Activated CD8-positive, alpha-beta memory T cell treated with anti-CD3 and anti-CD28 coated beads, Interleukin-2, amount 50 U/mL, for 24 hours (primary cell): ENCODE data around the gene TEX261.
A peak's percentile ranks its signal among the peaks of the same experiment; 100 is the strongest.

Experiments
- DNase-seq: peaks from one replicate; pipeline ENCODE4 v3.0.0-alpha.2; 2020; ENCODE audit errors: extremely low read depth

TEX261 gene

DNA sequence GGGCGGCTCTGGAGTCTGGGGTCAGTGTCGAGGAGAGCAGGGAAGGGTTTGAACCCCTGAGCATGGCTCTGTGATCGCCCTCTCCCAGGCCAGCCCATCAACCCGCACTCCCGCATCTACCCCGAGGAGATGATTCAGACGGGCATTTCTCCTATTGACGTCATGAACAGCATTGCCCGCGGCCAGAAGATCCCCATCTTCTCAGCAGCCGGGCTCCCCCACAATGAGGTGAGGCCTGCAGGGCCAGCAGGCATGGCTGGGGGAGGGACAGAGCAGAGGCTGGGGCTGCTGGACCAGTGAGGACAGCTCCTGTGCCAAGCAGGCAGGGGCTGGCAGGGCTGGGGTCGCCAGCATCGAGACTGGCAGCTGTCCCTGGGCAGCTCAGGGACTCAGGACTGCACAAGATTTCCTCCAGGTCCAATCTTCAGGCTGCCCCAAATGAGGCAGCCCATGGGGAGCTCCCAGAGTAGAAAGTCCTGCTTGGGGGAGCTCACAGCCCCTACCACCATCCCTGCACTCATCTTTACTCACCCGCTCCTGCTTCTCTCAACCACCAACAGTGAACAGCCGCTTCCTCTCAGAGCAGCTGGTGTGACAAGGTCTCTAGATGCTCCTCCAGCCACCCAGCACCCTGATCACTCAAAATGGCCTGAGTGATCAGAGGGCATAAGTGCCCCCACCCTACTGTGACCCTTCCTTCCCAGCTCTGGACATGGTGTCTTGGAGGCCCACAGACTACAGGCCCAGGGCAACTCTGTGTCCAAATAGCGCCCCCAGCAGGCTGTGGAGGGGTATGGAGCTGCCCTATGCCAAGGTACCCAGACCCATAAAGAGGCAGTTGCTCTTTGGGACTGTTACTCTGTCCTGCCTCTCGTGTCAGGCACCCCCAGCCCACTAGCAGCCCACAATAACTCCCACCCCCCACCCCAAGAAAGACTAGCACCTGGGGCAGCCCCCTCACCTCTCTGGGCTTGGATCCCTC lies 34.5 kb downstream of the TEX261 start:
- no peak for DNase-seq

DNA sequence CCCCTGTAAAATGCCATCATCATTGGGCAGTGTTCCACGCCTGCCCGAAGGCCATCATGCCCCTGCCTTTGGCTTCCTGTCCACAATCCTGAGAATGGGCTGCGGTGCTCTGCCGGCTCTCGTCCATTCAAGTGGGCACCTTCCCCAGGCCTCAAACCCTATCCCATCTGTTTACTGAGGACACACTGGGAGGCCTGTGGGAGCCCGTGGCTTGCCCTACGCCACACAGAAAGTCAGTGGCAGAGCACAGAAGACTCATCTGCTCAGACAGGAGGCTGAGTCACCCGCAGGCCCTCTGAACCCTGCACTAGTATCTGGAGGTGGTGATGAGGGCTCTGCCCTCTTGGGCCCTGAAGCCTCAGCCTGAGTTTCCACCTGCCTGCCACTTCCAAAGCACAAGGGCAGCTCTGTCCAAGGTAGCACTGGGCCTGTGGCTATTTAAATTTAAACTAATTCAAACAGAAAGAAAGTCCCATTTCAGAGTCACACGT lies 35.4 kb downstream of the TEX261 start:
- DNase-seq: no peak

DNA sequence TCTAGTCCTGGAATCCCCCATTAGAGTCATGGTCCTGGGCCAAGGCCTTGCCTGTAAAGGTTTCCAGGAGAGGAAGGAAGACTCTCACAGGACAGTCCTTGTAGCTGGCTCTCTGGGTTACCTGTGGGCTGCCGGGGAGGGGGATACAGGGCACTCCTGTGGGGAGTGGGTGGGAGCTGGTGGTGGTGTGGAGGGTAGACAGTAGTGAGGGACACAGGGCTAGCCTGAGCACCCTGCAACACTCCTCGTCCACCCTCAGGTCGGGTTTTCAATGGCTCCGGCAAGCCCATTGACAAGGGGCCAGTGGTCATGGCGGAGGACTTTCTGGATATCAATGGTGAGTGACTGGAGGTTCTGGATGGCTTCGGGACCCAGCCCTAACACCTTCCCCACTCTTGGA lies 35.9 kb downstream of the TEX261 start:
- DNase-seq: no peak

DNA sequence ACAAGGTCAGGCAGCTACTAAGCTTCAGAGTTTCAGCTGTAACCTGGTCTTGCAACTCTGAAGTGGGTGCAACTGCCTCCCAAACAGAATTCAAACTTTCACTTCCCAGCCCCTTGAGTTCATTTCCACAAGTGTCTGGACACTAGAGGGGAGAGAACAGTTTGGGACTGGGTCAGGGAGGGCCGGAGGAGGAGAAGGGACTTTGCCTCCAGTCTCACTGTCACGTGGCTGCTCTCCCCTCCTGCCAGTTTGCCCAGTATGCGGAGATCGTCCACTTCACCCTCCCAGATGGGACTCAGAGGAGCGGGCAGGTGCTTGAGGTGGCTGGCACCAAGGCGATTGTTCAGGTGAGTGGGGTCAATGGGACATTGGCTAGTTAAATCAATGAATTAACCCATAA lies 36.9 kb downstream of the TEX261 start:
- no peak for DNase-seq

DNA sequence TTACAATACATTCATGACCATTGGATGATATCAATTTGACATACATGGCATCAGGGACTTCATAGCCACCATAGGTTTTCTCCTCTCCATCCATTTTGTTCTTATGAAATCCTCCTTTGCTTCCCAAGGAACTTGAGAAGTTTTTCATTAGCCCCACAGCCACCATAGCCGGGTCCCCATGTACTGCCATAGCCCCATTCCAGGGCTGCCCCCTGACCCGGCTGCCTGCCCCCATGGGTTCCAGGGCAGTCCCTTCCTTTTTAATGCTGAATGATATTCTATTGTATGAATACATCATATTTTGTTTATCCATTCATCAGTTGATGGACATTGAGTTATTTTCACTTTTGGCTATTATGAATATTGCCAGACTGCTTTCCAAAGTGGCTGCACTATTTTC lies 38.5 kb downstream of the TEX261 start:
- no peak for DNase-seq

DNA sequence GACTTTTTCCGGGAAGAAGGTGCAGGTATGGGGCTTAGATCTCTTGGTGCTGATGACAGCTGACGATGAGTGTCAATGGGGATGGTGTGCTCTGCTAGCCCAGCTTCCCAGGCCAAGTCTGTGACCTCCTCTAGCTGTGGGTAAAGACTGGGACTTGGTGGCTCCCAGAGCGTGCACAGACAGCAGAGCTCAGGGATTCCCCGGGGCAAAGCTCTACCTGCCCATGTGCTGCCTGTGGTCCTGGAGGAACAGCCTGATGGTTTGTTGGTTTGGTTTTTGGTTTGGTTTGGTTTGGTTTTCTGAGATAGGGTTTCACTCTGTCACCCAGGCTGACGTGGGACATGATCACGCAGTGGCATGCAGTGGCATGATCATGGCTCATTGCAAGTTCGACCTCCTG lies 39.8 kb downstream of the TEX261 start:
- no peak for DNase-seq

DNA sequence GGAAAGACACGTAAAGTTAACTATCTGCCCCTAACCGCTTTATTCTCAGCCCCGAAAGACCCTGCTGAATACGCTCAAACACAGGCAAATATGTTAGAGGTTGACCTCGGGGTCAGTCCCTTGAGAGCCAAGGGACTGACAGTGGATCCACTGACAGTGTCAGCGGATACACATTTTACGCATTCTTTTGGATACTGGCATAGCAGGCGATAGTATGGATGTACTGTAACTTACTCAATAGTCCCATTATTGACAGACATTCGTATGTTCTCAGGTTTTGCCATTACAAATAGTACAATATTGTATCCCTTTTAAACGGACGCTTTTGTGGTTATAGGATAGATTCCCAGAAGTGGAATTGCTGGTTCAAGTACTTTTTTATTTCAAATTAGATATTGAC lies 45.6 kb downstream of the TEX261 start:
- no peak for DNase-seq

DNA sequence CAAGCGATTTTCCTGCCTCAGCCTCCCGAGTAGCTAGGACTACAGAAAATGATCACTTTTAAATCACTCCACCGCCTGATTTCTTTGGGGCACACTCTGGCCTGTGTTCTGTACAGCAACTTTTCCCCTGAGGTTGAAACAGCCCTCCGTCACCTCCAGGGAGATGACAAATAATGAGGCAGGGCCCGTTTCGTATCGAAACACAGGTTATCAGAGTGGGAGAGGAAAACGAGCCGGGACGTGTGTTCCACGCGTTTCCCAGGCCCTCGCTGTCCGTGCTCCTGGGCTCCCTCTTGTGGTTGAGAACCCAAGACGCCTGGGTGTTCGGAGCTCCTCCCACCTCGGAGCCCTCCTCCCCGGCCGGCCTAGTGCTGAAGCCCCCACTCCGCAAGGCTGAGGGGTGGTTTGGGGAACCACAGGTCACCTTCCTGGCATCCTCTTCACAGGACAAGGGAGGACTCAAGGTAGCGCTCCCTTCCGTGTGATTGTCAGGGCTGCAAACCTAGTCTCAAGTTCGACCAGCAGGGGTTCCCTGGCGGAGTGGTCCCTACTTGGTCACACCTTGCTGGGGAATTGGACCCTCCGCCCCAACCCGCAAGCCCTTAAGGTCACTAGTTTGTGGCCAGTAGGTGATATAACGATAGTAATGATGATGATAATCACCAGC lies 46.2 kb downstream of the TEX261 start:
- DNase-seq: peak; percentile 59

DNA sequence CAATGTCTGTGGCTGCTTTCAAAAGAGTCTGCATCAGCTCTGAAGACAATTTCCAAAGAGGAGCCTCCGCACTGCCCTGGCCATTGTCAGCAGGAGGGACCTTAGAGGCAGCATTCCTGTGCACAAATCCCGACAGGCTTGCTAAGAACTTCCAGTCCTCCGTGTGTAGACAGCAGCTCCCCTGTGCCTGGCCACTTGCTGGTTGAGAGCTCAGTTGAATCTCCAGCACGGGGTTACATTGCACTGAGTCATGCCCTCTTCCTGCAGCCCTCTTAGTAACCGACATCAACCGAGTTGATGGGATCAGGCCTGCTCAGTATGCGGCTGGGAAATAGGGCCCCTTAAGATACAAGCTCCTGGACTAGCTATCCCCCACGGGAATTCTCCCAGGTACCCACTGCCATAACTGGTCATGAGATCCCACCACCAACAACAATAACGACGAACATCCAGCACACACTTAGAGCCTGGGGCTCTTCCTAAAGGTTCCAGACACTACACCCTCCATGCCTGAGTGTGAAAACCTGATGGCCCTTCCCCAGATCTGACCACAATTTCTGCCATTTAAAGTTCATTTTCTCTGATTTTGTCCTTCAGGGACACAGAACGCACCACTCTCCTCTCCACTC lies 47.0 kb downstream of the TEX261 start:
- DNase-seq: no peak

DNA sequence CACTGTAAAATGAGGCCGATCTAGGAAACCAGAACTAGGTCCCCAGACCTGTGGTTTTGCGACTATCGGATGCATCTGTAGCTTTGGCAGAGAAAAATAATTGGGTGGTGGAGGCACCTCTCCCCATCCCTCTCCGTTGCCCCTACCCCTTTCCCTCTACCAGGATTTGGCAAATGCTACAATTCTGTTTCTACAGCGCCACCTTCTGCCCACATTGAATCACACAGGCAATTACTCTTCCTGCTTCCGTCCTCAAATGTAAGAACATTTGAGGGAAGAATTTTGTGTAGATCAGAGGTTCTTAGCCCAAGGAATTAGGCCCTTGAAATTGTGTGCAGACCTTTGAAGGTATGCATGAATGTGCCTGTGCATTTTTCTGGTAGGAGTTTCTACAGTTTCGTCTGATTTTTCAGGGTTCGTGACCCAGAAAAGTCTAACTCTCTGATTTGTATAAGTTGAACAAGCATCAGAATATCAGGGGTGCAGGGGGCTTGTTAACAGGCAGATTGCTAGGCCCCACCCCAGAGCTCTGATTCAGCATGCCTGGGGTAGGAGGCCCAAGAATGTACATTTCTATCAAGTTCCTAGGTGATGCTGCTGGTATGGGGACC lies 47.7 kb downstream of the TEX261 start:
- no peak for DNase-seq

DNA sequence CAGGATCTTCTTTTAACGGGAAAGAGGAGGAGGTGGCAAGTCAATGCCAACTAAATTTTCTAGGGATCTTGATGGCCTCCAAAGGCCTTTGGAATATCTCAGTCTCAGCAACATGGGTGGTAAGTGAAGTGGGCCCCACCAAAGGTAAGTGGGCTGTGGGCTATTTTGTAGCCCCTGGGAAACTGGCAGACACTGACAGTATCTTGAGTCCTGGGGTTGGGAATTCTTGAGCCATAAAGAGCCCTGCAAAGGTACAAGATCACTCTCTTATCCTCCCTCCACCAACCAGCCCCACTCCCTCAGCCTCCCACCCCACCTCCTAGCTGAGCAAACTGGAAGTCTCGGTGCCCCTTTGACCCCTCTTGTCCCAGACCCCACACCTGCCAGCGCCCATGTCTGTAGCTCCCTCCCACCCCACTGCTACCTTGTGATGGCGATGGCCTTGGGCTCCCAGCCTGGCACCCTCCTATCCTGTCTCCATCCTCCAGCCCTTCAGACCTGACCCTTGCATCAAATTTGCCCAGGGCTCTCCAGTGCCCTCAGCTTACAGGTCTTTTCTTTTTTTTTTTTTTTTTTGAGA lies 50.5 kb downstream of the TEX261 start:
- DNase-seq: no peak

DNA sequence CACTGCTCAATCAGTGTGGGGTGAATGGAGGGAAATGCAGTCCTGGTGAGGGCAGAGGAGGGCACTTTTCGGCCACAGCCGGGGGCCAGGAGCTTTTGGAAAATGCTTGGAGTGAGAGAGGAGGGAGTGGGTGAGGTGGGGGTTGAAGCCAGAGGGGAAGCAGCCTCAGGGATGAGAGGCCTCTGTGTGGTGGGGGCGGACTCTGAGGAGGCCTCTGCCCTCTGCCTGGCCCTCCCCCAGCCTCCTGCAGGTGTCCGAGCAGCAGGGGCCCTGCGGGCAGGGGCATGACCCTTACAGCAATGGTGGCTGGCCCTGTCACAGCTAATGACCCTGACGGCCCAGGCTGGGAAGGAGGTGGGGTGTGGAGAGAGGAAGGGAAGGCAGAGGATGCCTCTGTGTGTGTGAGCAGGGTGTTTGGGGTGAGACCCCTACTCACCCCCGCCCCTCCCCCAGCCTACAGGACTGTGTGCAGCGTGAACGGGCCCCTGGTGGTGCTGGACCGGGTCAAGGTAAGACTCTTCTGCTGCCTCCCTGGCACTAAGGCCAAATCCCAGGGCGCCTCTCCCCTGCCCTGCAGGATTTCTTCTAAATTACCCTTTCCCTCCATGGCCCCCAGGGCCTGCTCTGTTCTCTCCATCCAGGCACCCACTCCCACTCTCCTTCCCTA lies 51.3 kb downstream of the TEX261 start:
- no peak for DNase-seq

DNA sequence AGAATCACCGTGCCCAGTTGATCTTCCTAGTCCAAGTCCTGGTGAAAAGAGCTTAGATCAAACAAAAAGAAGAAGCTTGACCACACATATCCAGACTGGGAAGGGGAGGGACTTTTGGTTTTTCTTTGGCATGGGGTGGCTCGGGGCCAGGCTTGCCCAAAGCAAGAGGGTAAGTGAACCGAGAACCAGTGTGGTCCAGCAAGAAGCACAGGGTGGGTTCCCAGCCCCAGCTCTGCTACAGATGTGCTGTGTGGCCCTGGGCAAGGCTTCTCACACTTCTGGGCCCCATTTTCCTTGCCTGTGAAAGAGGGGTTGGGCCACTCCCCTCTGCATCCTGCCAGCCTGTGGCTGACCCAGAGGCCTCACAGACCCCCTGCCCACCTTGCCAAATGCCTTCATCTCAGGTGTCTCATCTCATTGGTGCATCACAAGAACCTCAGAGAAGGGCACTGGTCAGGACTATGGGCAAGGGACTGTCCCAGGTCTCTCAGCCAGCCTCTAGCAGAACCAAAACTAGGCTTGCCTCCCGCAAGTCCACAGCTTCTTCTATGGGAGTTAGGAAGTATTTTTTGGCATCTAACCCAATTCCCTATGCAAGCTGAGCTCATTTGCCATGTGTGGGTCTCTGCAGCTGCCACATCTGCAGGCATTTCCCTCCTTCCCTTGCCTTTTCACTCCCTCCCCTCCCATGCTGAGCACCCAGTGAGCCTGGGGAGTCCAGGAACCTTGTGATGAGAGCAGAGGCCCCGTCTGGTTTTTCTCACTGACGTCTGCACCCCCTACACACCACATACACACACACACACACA lies 52.1 kb downstream of the TEX261 start:
- DNase-seq: no peak

DNA sequence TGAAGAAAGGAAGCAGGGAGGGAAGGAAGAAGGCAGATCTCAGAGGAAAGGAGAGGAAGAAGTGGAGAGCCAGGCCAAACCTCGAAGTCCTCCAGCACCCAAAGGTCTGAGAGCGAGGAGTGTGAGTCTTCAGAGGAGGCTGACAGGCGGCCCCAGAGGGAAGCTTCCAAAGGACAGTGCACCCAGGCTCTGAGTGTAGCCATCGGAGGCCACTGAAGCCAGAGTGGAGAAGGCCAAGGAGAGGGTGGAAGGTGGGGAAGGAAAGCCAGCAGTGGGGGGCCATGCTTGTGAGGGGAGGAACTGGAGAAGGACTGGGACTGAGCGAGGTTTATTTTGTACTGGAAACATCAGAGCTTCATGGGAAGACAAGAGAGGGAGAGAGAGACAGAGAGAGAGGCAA lies 53.0 kb downstream of the TEX261 start:
- DNase-seq: no peak

DNA sequence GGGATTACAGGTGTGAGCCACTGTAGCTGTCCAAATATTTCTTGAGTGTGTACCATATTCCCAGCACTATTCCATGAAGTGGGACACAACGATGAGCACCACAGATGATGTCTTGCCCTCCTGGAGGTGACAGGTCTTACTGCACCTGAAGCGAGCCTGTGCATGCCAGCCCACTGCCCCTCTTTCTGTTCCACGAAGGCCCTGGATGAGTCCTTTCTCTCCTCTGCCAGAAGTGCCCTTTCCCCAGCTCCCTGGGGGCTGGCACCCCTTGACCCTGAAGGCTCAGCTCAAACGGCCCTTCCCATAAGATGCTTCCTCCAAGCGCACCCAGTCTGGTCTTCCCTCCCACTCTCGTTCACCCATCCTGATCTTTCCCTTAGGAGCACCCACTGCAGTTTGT lies 53.5 kb downstream of the TEX261 start:
- DNase-seq: no peak

DNA sequence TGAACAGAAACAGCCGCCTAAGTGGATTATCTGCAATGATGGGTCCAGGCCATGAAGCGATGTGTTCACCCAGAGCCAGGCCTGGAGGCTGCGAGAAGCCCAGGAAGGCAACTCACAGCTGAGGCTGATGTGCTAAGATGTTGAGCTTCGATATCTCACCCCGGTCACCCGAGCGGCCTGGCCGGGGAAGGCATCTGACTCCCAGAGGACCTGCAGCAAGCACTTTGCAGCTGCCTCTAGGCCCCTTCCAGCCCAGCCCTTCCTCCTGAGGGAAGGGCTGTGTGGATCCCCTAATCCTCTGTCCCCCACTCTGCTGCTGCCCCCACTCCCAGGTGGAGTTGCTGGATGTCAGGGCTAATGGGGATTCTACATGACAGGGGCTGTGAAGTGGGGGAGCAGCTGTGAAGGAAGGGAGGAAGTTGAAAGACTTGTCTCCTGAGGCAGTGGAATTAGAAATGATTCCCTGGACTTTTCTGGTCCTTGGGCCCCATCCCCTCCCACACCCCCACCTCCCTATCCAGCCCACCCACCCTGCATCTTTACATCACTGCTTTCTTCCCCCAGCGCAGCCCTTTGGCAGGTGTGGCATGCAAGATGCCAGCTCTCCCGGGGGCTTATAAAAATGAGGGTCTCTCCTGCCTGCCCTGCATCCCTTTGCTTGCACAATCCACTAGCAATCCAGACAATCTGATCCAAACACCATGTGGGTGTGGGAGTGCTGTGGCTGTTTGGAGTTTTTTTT lies 54.7 kb downstream of the TEX261 start:
- no peak for DNase-seq

DNA sequence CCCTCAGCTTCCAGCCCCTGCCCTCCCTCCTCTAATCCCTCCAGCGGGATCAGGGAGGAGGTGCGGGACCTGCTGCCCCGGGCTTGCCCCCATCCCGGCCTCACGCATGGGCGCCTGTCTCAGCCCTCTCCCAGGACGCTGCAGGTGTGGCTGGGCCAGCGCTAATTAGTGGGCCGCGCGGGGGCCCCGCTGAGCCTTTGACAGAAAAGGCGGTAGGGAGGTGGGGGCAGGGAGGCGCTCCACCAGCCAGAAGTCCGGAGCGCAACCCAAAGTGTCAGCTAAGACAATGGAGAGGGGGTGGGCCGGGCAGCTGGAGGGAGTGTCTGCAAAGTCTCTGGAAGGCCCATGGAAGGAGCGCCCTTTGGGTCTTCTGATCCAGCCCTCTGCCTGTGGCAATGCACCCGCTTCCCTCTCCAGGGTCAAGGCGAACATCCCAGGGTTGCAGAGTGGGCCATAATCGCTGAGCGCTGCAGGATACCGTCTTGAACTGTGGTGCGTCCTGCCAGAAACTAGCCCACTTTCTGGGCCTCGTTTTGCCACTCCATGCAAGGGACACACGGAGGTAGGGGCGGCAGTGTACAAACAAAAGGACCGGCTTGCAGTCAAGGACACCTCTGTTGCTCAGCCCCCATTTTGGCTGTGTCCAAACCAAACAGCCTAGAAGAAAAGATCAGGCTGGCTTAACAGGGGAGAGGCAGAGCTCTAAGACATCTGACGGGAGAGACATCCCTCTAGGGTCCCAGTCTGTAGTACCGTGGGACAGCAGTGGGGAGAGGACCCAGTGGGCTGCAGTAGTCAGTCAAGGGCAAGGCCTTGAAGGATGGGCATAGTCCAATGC lies 55.5 kb downstream of the TEX261 start:
- no peak for DNase-seq

DNA sequence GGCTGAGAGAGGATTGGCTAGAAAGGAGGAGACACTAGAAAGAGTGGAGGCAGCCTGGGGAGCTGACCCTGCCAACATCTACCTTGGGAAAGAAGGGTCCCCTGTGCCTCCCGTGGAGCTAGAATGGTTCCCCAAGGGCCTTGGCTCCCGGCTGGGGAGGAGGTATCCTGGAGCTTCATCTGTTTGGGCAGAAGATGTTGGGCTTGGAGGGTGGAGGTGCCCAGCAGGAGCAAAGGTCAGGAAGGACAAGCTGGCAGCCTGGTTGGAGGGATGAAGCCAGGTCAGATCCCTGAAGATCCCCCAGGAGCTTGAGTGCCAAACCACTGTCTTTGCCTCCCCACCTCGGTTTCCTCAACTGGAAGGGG lies 56.1 kb downstream of the TEX261 start:
- DNase-seq: no peak
